Measurements from ENCODE around the gene LAYN. TPM values are rescaled to one million over a fixed set of nuclear protein-coding genes. Genes with fewer than 3 reads are reported as not detected.

Gene LAYN
- total and polyA plus RNA-seq, 9 of the 15 experiments (the other 6 are each of a cell fraction or from before 2014, with no cell fraction given): not detected

- TF ChIP-seq ZFX (CRISPR knock-in tag; IDR thresholded peaks at IDR 0.05) (no peak), RBM25 (IDR thresholded peaks at IDR 0.05; ENCODE audit: low read depth, low read length, severe bottlenecking) (peak; percentile 19)
- 4% methylated on average over 10 of the region's 10 CpGs for WGBS (ENCODE audit: insufficient coverage, low coverage, missing lambda C conversion rate)
- Histone ChIP-seq H3K9me3 (replicated peaks; ENCODE audit: control insufficient read depth, insufficient read depth, low read depth, low read length) (no peaks in the 10 kb centered on the region), H3K36me3 (ENCODE audit: control insufficient read depth, insufficient read depth, low read length) (no peaks in the 10 kb centered on the region), H3K4me1 (replicated peaks in 1 of 2; ENCODE audit: control insufficient read depth in 2 of 2, insufficient read depth in 2 of 2, low read length in 2 of 2) (peaks cover 0 to 14% of the 10 kb centered on the region in 2 experiments; a peak in 1 of 5 replicates), H3K9me1 (ENCODE audit: control insufficient read depth, insufficient read depth, low read length) (no peaks in the 10 kb centered on the region), H3K27me3 (ENCODE audit: control insufficient read depth in 2 of 2, insufficient read depth in 2 of 2, low read length in 2 of 2) (peaks cover 19 to 43% of the 10 kb centered on the region in 2 experiments), H3K79me2 (ENCODE audit: control insufficient read depth, insufficient read depth, low read length) (no peaks in the 10 kb centered on the region), H3K4me2 (ENCODE audit: insufficient read depth, low read length) (no peak overlapping the region), H2AFZ (ENCODE audit: low read depth, low read length) (no peak overlapping the region), H3K4me3 (no peak overlapping the region), H4K20me1 (replicated peaks; ENCODE audit: control insufficient read depth, insufficient read depth, low read length) (no peaks in the 10 kb centered on the region), H3K27ac (ENCODE audit: extremely low read depth, low read depth, low read length) (no peak overlapping the region), H3K9ac (ENCODE audit: insufficient read depth in 1 of 2, low read depth in 2 of 2, low read length in 2 of 2) (no peak overlapping the region)
- ChIA-PET CTCF (ENCODE audit: low intra/inter-chr PET ratio) (interaction anchor here (0.5 kb wide), 1 partner anchor 12 kb away, joined by 3 read pairs; no protein-coding TSS in a partner anchor), POLR2A (interaction anchor here (0.8 to 1.3 kb wide), 4 partner anchors 11 to 18 kb away, joined by 3 to 8 read pairs (median 3); no protein-coding TSS in a partner anchor)
- DNase-seq (ENCODE audit: extremely low read depth in 1 of 4, low spot score in 3 of 4) (no peak), FAIRE-seq (no peak), ATAC-seq (no peak; the same call in 1 of the 3 replicates)
- in situ Hi-C loops (cut with MboI): no loop called here
- BruUV-seq (replicated peaks): no TSS peak
- intact Hi-C loops (cut with micrococcal nuclease): no loop called here
These were observed 2.2 kb downstream of the LAYN start for GRCh38 chr11:111542606-111543275.

GRCh38 chr11:111548525-111548924 lies 8.0 kb downstream of the LAYN start:
- no peak overlapping the region for H3K4me2 ChIP-seq (ENCODE audit: insufficient read depth, low read length)
- ChIA-PET POLR2A (interaction anchor here (0.6 kb wide), 1 partner anchor 227 kb away, joined by 4 read pairs; no protein-coding TSS in a partner anchor), CTCF (ENCODE audit: low intra/inter-chr PET ratio) (no interaction called here)
- no peaks in the 10 kb centered on the region for H3K79me2 ChIP-seq (ENCODE audit: control insufficient read depth, insufficient read depth, low read length)
- 0% methylated on average over 2 of the region's 2 CpGs for WGBS (ENCODE audit: insufficient coverage, low coverage, missing lambda C conversion rate)
- BruUV-seq (replicated peaks): no TSS peak
- peaks cover 9 to 23% of the 10 kb centered on the region in 2 experiments; a peak in 4 of 5 replicates for H3K27me3 ChIP-seq (ENCODE audit: control insufficient read depth in 2 of 2, insufficient read depth in 2 of 2, low read length in 2 of 2)
- H3K9me1 ChIP-seq (ENCODE audit: control insufficient read depth, insufficient read depth, low read length): no peaks in the 10 kb centered on the region
- DNase-seq (ENCODE audit: extremely low read depth in 1 of 4, low spot score in 3 of 4) (no peak), ATAC-seq (no peak), FAIRE-seq (no peak)
- no peak overlapping the region for H3K4me3 ChIP-seq
- intact Hi-C loops (cut with micrococcal nuclease) (no loop called here), in situ Hi-C loops (cut with MboI) (no loop called here)
- no peaks in the 10 kb centered on the region for H3K36me3 ChIP-seq (ENCODE audit: control insufficient read depth, insufficient read depth, low read length)
- H4K20me1 ChIP-seq (replicated peaks; ENCODE audit: control insufficient read depth, insufficient read depth, low read length): no peaks in the 10 kb centered on the region
- no peak overlapping the region for H2AFZ ChIP-seq (ENCODE audit: low read depth, low read length)
- H3K9ac ChIP-seq (ENCODE audit: insufficient read depth in 1 of 2, low read depth in 2 of 2, low read length in 2 of 2): no peak overlapping the region
- H3K9me3 ChIP-seq (replicated peaks; ENCODE audit: control insufficient read depth, insufficient read depth, low read depth, low read length): no peaks in the 10 kb centered on the region
- no peak for TF ChIP-seq POLR3A (IDR thresholded peaks at IDR 0.05; ENCODE audit: borderline replicate concordance, extremely low read depth, insufficient read depth, insufficient read length)
- no peak overlapping the region for H3K27ac ChIP-seq (ENCODE audit: extremely low read depth, low read depth, low read length)
- H3K4me1 ChIP-seq (replicated peaks in 1 of 2; ENCODE audit: control insufficient read depth in 2 of 2, insufficient read depth in 2 of 2, low read length in 2 of 2): no peaks in the 10 kb centered on the region

Measured in K562 (cell line).